GM19193 (cell line): Measurements from ENCODE around the gene ACCS.

ENCODE experiments used
- POLR2A ChIP-seq: IDR thresholded peaks from 4 replicates; pipeline ENCODE4 v1.6.1; 2011; ENCODE audit not compliant: insufficient read depth, insufficient read length; ENCODE audit errors: extremely low read depth

Gene ACCS

GRCh38 chr11:44066732-44067141 is 667 bp downstream of the ACCS start:
- no peak for TF ChIP-seq POLR2A

GRCh38 chr11:44067266-44067665 is 1.2 kb downstream of the ACCS start:
- no peak for TF ChIP-seq POLR2A

DNA sequence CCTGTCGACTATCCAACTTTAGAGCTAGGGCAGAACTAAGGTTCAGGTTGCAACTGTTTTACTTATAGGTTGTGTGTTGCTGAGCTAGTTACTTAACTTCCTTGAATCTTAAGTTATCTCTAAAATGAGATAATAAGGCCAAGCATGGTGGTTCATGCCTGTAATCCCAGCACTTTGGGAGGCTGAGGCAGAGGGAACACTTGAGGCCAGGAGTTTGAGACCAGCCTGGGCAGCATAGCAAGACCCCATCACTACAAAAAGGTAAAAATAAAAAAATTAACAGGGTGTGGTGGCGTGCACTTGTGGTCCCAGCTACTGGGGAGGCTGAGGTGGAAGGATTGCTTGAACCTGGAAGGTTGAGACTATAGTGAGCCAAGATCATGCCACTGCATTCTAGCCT is 2.1 kb downstream of the ACCS start:
- no peak for TF ChIP-seq POLR2A

GRCh38 chr11:44071157-44071556 is 5.1 kb downstream of the ACCS start:
- no peak for TF ChIP-seq POLR2A

DNA sequence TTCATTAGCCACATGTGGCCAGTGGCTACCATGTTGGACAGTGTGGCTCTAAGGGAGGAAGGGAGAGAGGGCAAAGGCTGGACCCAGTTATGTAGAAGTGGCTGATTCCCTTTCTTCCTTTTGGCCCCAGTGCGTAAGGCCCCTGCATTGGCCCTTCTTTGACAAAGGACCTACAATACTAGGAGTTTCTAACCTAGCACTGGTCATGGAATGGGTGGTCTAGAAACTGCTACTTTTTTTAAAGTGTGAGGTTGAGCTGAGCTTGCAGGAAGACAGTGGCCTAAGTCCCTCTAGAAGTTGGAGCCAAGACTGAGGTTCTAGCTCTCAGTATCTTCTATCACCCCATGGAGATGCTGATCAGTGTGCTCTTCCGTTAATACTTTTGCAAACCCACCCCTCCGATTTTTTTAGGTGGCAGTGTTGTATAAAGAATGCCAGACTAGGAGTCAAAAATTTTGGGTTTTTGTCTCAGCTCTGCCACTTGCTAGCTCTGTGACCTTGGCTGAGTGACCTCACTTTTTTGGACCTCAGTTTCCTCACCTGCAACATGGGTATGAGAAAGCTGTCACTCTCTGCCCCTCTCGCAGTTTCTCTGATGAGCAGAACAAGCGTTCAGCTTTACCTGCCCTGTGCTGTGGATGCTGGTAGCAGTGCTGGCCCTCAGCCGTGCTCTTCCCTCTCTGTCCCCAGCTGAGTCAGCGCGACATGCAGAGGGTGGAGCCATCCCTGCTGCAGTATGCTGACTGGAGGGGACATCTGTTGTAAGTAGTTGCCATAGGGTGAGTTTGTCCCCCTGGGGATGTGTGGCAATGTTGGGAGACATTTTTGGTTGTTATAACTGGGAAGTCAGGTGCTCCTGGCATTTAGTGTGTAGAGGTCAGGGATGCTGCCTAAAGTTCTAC is 6.9 kb downstream of the ACCS start:
- no peak for TF ChIP-seq POLR2A

GRCh38 chr11:44078794-44079193 is 12.7 kb downstream of the ACCS start:
- no peak for TF ChIP-seq POLR2A

- no peak for TF ChIP-seq POLR2A
These were observed 13.3 kb downstream of the ACCS start for GRCh38 chr11:44079376-44079775.

DNA sequence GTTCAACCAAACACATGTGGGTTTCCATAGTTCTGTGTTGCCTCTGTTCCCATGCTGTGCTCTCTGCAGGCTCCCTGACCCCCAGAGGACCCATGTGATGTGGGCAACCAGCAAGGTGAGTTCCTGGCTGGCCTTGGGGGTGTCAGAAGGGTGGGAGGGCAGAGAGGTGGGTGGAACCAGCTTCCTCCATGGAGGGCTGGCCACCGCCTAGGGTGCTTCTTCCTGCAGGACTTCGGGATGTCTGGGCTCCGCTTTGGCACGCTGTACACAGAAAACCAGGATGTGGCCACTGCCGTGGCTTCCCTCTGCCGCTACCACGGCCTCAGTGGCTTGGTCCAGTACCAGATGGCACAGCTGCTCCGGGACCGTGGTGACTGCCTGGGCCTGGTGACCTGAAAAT is 14.9 kb downstream of the ACCS start:
- no peak for TF ChIP-seq POLR2A

- no peak for TF ChIP-seq POLR2A
These were observed 16.6 kb downstream of the ACCS start for GRCh38 chr11:44082645-44083044.

DNA sequence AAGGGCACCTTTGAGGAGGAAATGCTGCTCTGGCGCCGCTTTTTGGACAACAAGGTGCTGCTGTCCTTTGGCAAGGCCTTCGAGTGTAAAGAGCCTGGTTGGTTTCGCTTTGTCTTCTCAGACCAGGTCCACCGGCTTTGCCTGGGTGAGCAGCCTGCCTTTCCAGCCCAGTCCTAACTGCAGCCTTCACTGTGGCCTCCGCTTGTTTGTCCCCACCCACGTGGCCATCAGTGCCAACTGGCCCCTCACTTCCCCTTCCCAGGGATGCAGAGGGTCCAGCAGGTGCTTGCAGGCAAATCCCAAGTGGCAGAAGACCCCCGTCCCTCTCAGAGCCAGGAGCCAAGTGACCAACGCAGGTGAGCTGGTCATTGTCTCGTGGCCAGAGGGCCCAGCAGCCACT is 17.4 kb downstream of the ACCS start:
- TF ChIP-seq POLR2A: no peak

GRCh38 chr11:44083906-44084305 is 17.8 kb downstream of the ACCS start:
- no peak for TF ChIP-seq POLR2A

DNA sequence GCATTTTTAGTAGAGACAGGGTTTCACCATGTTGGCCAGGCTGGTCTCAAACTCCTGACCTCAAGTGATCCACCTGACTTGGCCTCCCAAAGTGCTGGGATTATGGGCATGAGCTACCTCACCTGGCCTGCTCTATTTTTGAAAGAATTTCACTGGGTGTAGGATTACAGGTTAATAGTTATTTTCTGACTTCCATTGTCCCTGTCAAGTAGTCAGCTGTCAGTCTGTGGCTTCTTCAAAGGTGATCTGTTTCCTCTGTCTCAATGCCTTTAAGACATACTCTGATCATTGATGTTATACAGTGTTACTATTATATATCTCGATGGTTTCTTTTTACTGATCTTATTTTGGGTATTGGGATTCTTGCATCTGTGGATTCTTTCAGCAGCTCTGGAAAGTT is 19.3 kb downstream of the ACCS start:
- TF ChIP-seq POLR2A: no peak

DNA sequence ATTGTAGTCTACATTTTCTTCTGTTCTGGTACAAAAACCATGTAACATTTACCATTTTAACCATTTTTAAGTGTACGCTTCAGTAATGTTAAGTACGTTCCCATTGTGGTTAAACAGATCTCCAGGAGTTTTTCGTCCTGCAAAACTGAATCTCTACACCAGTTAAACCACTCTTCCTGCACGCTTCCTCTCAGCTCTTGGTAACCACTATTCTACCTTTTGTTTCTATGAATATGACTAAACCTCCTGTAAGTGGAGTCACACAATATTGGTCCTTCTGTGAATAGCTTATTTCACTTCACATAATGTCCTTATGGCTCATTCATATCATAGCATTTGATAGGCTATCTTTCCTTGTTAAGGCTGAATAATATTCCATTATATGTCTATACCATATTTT is 22.3 kb downstream of the ACCS start:
- no peak for TF ChIP-seq POLR2A

DNA sequence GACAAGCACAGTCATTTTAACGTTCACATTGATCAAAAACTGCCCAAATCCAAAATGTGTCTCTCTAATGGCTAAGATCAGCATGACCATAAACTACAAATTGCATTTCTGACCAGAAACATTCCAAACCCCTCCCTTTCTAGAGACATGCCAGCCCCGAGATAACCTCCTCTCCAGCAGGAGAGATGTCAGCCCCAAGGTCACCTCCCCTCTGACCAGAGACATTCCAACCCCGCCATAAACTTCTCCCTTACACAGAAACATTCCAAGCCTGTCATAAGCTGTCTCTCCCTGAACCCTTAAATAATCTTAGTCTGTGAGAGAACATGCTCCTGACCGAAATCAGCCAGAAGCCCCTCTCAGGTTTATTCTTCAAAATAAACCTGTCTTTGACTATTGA is 22.8 kb downstream of the ACCS start:
- TF ChIP-seq POLR2A: no peak

GRCh38 chr11:44090539-44090938 is 24.5 kb downstream of the ACCS start:
- no peak for TF ChIP-seq POLR2A

- no peak for TF ChIP-seq POLR2A
These were observed 28.3 kb downstream of the ACCS start for GRCh38 chr11:44094260-44094868.

GRCh38 chr11:44095506-44096359 is 29.7 kb downstream of the ACCS start, which contains the start of gene EXT2:
EXT2 (plus strand) TSS chr11:44095678; CDS start chr11:44107713, 12,035 bp downstream.
- TF ChIP-seq POLR2A: peak; percentile 54
